Naive thymus-derived CD8-positive, alpha-beta T cell (primary cell): ENCODE data around the gene AQP12B. TPM values are rescaled to one million over a fixed set of nuclear protein-coding genes. Genes with fewer than 3 reads are reported as not detected.
A peak's percentile ranks its signal among the peaks of the same experiment; 100 is the strongest.

Source experiments
- ATAC-seq, 2 donors: fragments of 150-1000 bp; cut with Tn5 transposase in 1 of 2; sonication (Bioruptor Pico), chemical (Tn5 transposase) in 1 of 2; 1 replicate in 1 of 2; 2 replicates in 1 of 2; pipeline ENCODE4 v1.10.0; 2021; ENCODE audit warnings: mild to moderate bottlenecking in 2 of 2, moderate library complexity in 2 of 2
- POLR2A ChIA-PET: fragments of 350-600 bp; sonication (Branson Sonifier 250); formaldehyde crosslinking; loops from one replicate; lab custom pipeline; 2021; ENCODE audit warnings: antibody characterized with exemption; lab: Charles Lee
- DNase-seq, 10 donors: peaks; one replicate each; pipeline versions ENCODE4 v3.0.0 to v3.0.0-alpha.2; 2020 to 2022
- H3K27ac Mint-ChIP-seq, 10 donors: one replicate each; pipeline ENCODE4 v1.8.0; 2020 to 2022; ENCODE audit warnings: mild to moderate bottlenecking in 10 of 10, mixed read lengths in 10 of 10, moderate library complexity in 4 of 10, inconsistent platforms in 1 of 10
- H3K27me3 Mint-ChIP-seq, 5 donors: one replicate each; pipeline ENCODE4 v1.8.0; 2021 to 2022; ENCODE audit warnings: mixed read lengths in 5 of 5
- H3K36me3 Mint-ChIP-seq, 3 donors: one replicate each; pipeline ENCODE4 v1.8.0; 2020 to 2022; ENCODE audit warnings: mixed read lengths in 3 of 3, mild to moderate bottlenecking in 2 of 3, inconsistent platforms in 1 of 3
- H3K4me1 Mint-ChIP-seq, 4 donors: one replicate each; pipeline ENCODE4 v1.8.0; 2021 to 2022; ENCODE audit warnings: mixed read lengths in 4 of 4
- H3K4me3 Mint-ChIP-seq, 10 donors: one replicate each; pipeline ENCODE4 v1.8.0; 2020 to 2022; ENCODE audit warnings: mild to moderate bottlenecking in 10 of 10, mixed read lengths in 10 of 10, moderate library complexity in 6 of 10, inconsistent platforms in 1 of 10
- H3K9me3 Mint-ChIP-seq, 9 donors: one replicate each; pipeline ENCODE4 v1.8.0; 2020 to 2022; ENCODE audit warnings: mixed read lengths in 9 of 9, mild to moderate bottlenecking in 3 of 9, inconsistent platforms in 1 of 9, moderate library complexity in 1 of 9
- polyA plus RNA-seq, 3 donors: library from polyadenylated mRNA; unstranded; fragments of 300-500 nt; fragmentation: Illumina TruSeq; gene quantifications; one replicate each; pipeline ENCODE4 v1.2.3, GENCODE V29; 2021
- total RNA-seq, 8 experiments: library from RNA in 2 of 8; stranded (reverse) in 2 of 8; gene quantifications; one replicate each; pipeline ENCODE4 v1.2.3 and lab custom pipeline; 2021 to 2026

Gene AQP12B
- total and polyA plus RNA-seq, 5 experiments from 2014 or later, result not detected

GRCh38 chr2:240628808-240629618 is 53.7 kb downstream of the AQP12B start:
- Mint-ChIP-seq H3K27me3 (no peaks in the 10 kb centered on the region), H3K27ac (no peak overlapping the region), H3K9me3 (peaks cover 0 to 20% (median 10%) of the 10 kb centered on the region in 9 donors), H3K4me1 (peaks cover 16 to 28% (median 27%) of the 10 kb centered on the region in 4 donors), H3K36me3 (peaks cover 0 to 10% (median 10%) of the 10 kb centered on the region in 3 donors), H3K4me3 (no peak overlapping the region)
- POLR2A ChIA-PET, result interaction anchor here (1.5 kb wide), 1 partner anchor 63 kb away, joined by 4 read pairs; no protein-coding TSS in a partner anchor
- no peak for ATAC-seq
- peak in 1 of 10 donors; percentile 50 for DNase-seq

GRCh38 chr2:240628507-240628807 is 54.2 kb downstream of the AQP12B start:
- POLR2A ChIA-PET, result interaction anchor here (1.5 kb wide), 1 partner anchor 63 kb away, joined by 4 read pairs; no protein-coding TSS in a partner anchor
- Mint-ChIP-seq H3K4me1 (peaks cover 18 to 34% (median 30%) of the 10 kb centered on the region in 4 donors), H3K9me3 (peaks cover 0 to 15% (median 8%) of the 10 kb centered on the region in 9 donors), H3K27ac (peak overlapping the region in 1 of 10 donors; percentile 51), H3K27me3 (no peaks in the 10 kb centered on the region), H3K36me3 (peaks cover 0 to 8% (median 6%) of the 10 kb centered on the region in 3 donors), H3K4me3 (no peak overlapping the region)
- peak in 1 of 10 donors; percentile 57 for DNase-seq
- ATAC-seq, result no peak

GRCh38 chr2:240627736-240628506 is 54.8 kb downstream of the AQP12B start:
- H3K9me3 Mint-ChIP-seq, result peaks cover 0 to 9% (median 2%) of the 10 kb centered on the region in 9 donors
- no peaks in the 10 kb centered on the region for H3K27me3 Mint-ChIP-seq
- POLR2A ChIA-PET, result interaction anchor here (0.6 kb wide), 1 partner anchor 562 kb away, joined by 3 read pairs; no protein-coding TSS in a partner anchor
- H3K4me1 Mint-ChIP-seq, result peaks cover 20 to 39% (median 36%) of the 10 kb centered on the region in 4 donors
- H3K4me3 Mint-ChIP-seq, result no peak overlapping the region
- peak overlapping the region in 2 of 10 donors; percentile 38 to 51 for H3K27ac Mint-ChIP-seq
- no peak for ATAC-seq
- peak in 1 of 10 donors; percentile 45 for DNase-seq
- peaks cover 0 to 2% (median under 1%) of the 10 kb centered on the region in 3 donors for H3K36me3 Mint-ChIP-seq

- no peaks in the 10 kb centered on the region for H3K9me3 Mint-ChIP-seq
- ATAC-seq (peak in 1 of 2 donors; percentile 10), DNase-seq (peak in 3 of 10 donors; percentile 0 to 55 (median 27))
- no peaks in the 10 kb centered on the region for H3K27me3 Mint-ChIP-seq
- peak overlapping the region; percentile 25 to 86 (median 74) for H3K27ac Mint-ChIP-seq
- no peaks in the 10 kb centered on the region for H3K36me3 Mint-ChIP-seq
- H3K4me3 Mint-ChIP-seq, result peak overlapping the region in 6 of 10 donors; percentile 12 to 65 (median 38)
- POLR2A ChIA-PET, result interaction anchor here (0.6 to 1.2 kb wide), 2 partner anchors 66 to 563 kb away, joined by 3 read pairs; no protein-coding TSS in a partner anchor
- peaks cover 27 to 51% (median 46%) of the 10 kb centered on the region in 4 donors for H3K4me1 Mint-ChIP-seq
Measured at GRCh38 chr2:240626531-240627300, 56.0 kb downstream of the AQP12B start.

Other genes with a start within 250 kb of the AQP12B start
- 1 to 10 TPM in 1 of 2 experiments, under 1 TPM in 1; 0.99 to 1.2 TPM for gene GPC1, start 247.2 kb downstream of the AQP12B start, total RNA-seq
- under 1 TPM; 0.09 to 0.49 (median 0.31) TPM for gene GPC1, start 247.2 kb downstream of the AQP12B start, polyA plus RNA-seq
- gene ANKMY1, start 124.9 kb downstream of the AQP12B start, total RNA-seq, result 10 to 100 TPM; 69.1 to 69.7 TPM
- 10 to 100 TPM in 2 of 3 donors, 1 to 10 TPM in 1; 9.1 to 16.8 (median 10.3) TPM for gene ANKMY1, start 124.9 kb downstream of the AQP12B start, polyA plus RNA-seq
- gene DUSP28, start 122.5 kb downstream of the AQP12B start, total RNA-seq, result 10 to 100 TPM; 23.2 to 24.0 TPM
- gene DUSP28, start 122.5 kb downstream of the AQP12B start, polyA plus RNA-seq, result 10 to 100 TPM; 18.8 to 23.9 (median 22.9) TPM
- 100 to 1,000 TPM; 121 to 123 TPM for gene RNPEPL1, start 114.4 kb downstream of the AQP12B start, total RNA-seq
- gene RNPEPL1, start 114.4 kb downstream of the AQP12B start, polyA plus RNA-seq, result 10 to 100 TPM; 17.8 to 67.0 (median 39.8) TPM
- 10 to 100 TPM; 91.1 to 93.2 TPM for gene CAPN10, start 96.2 kb downstream of the AQP12B start, total RNA-seq
- gene CAPN10, start 96.2 kb downstream of the AQP12B start, polyA plus RNA-seq, result 10 to 100 TPM in 1 of 3 donors, 1 to 10 TPM in 2; 6.7 to 21.4 (median 9.8) TPM
- 1 to 10 TPM; 8.9 to 9.8 TPM for gene GPR35, start 57.4 kb downstream of the AQP12B start, total RNA-seq
- gene GPR35, start 57.4 kb downstream of the AQP12B start, polyA plus RNA-seq, result 1 to 10 TPM; 1.3 to 1.7 (median 1.6) TPM
- gene AQP12A, start 9.0 kb upstream of the AQP12B start, total RNA-seq, result not detected
- not detected for gene AQP12A, start 9.0 kb upstream of the AQP12B start, polyA plus RNA-seq
- not detected for gene KIF1A, start 137.3 kb upstream of the AQP12B start, total RNA-seq
- under 1 TPM in 1 of 3 donors, not detected in 2; 0.10 TPM for gene KIF1A, start 137.3 kb upstream of the AQP12B start, polyA plus RNA-seq
- not detected for gene AGXT, start 185.9 kb upstream of the AQP12B start, total RNA-seq
- gene AGXT, start 185.9 kb upstream of the AQP12B start, polyA plus RNA-seq, result not detected
- gene MAB21L4, start 213.3 kb upstream of the AQP12B start, total RNA-seq, result not detected
- not detected for gene MAB21L4, start 213.3 kb upstream of the AQP12B start, polyA plus RNA-seq
- not detected for gene CROCC2, start 223.5 kb upstream of the AQP12B start, total RNA-seq
- not detected for gene CROCC2, start 223.5 kb upstream of the AQP12B start, polyA plus RNA-seq